ENCODE data around the gene MAST1.
"Not testable (repeated sequence)": the region's sequence is repeated elsewhere in the genome, so short reads cannot be mapped to it uniquely, and the experiment has no call there.

DNA sequence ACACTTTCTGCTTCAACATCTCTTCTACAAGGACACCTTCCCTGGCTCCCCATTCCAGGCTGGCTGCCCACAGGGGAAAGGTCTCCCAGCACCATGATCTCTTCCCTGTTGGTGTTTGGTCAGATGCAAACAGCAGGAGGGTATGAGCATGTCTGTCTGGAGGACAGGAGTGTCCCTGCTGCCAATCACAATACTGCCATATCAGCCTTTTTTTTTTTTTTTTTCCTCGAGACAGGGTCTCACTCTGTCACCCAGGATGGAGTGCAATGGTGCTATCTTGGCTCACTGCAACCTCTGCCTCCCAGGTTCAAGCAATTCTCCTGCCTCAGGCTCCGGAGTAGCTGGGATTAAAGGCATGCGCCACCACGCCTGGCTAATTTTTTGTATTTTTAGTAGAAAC lies 77.5 kb downstream of the MAST1 start:
- TF ChIP-seq, protein P1, sequence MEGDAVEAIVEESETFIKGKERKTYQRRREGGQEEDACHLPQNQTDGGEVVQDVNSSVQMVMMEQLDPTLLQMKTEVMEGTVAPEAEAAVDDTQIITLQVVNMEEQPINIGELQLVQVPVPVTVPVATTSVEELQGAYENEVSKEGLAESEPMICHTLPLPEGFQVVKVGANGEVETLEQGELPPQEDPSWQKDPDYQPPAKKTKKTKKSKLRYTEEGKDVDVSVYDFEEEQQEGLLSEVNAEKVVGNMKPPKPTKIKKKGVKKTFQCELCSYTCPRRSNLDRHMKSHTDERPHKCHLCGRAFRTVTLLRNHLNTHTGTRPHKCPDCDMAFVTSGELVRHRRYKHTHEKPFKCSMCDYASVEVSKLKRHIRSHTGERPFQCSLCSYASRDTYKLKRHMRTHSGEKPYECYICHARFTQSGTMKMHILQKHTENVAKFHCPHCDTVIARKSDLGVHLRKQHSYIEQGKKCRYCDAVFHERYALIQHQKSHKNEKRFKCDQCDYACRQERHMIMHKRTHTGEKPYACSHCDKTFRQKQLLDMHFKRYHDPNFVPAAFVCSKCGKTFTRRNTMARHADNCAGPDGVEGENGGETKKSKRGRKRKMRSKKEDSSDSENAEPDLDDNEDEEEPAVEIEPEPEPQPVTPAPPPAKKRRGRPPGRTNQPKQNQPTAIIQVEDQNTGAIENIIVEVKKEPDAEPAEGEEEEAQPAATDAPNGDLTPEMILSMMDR (IDR thresholded peaks at IDR 0.05 in 8 of 11, conservative IDR thresholded peaks at IDR 0.05 in 3 of 11), result not testable (repeated sequence)
- not testable (repeated sequence) for TF ChIP-seq POLR2A (IDR thresholded peaks at IDR 0.05)

Data from spleen (tissue), 7 donors.